Measurements from ENCODE around the gene MPPE1. TPM values are rescaled to one million over a fixed set of nuclear protein-coding genes. Genes with fewer than 3 reads are reported as not detected.

MPPE1 gene
- total RNA-seq, 4 donors from 2014 or later: 27.1 to 54.8 (median 30.8) TPM

- no peak for TF ChIP-seq CTCF (IDR thresholded peaks at IDR 0.05; ENCODE audit: low read depth)
Observed at GRCh38 chr18:11897781-11898180, 10.3 kb downstream of the MPPE1 start.

- TF ChIP-seq CTCF (IDR thresholded peaks at IDR 0.05; ENCODE audit: low read depth): no peak
Observed at GRCh38 chr18:11891737-11892136, 16.4 kb downstream of the MPPE1 start.

GRCh38 chr18:11889284-11889683 is 18.8 kb downstream of the MPPE1 start:
- no peak for TF ChIP-seq CTCF (IDR thresholded peaks at IDR 0.05; ENCODE audit: low read depth)

- TF ChIP-seq CTCF (IDR thresholded peaks at IDR 0.05; ENCODE audit: low read depth): no peak
Observed at GRCh38 chr18:11888726-11889125, 19.4 kb downstream of the MPPE1 start.

- TF ChIP-seq CTCF (IDR thresholded peaks at IDR 0.05; ENCODE audit: low read depth): no peak
Observed at GRCh38 chr18:11887328-11888128, 20.6 kb downstream of the MPPE1 start.

- no peak for TF ChIP-seq CTCF (IDR thresholded peaks at IDR 0.05; ENCODE audit: low read depth)
Observed at GRCh38 chr18:11886577-11887110, 21.5 kb downstream of the MPPE1 start.

GRCh38 chr18:11885278-11885947 is 22.7 kb downstream of the MPPE1 start:
- no peak for TF ChIP-seq CTCF (IDR thresholded peaks at IDR 0.05; ENCODE audit: low read depth)
